SK-N-SH treated with all-trans-retinoic acid at 6 μM for 48 hours (cell line): ENCODE results near the gene EPN1.
A peak's percentile ranks its signal among the peaks of the same experiment; 100 is the strongest.

Experiments
- ATAC-seq: fragments of 200-7000 bp; cut with Tn5 transposase; 3 replicates; pipeline ENCODE4 v1.9.1; 2020; ENCODE audit warnings: mild to moderate bottlenecking, moderate library complexity
- ARNTL ChIP-seq: fragments of 450-650 bp; formaldehyde crosslinking; IDR thresholded peaks from 2 replicates; pipeline ENCODE4 v1.5.0; 2020; ENCODE audit warnings: low read depth, mild to moderate bottlenecking, moderate library complexity, borderline replicate concordance
- BACH2 ChIP-seq: fragments of 250-450 bp; sonication (Bioruptor Pico); IDR thresholded peaks from 2 replicates; pipeline ENCODE4 v1.9.0; 2021; ENCODE audit warnings: mild to moderate bottlenecking, borderline replicate concordance
- CREB5 ChIP-seq: fragments of 250-450 bp; sonication (Bioruptor Pico); IDR thresholded peaks from 2 replicates; pipeline ENCODE4 v1.5.1; 2020; ENCODE audit warnings: low read depth, mild to moderate bottlenecking, moderate library complexity
- CSRNP3 ChIP-seq: fragments of 250-450 bp; sonication (Bioruptor Pico); IDR thresholded peaks from 2 replicates; pipeline ENCODE4 v1.5.1; 2021; ENCODE audit warnings: mild to moderate bottlenecking, moderate library complexity
- ESRRG ChIP-seq: fragments of 250-450 bp; sonication (Bioruptor Pico); IDR thresholded peaks from 2 replicates; pipeline ENCODE4 v1.6.1; 2021; ENCODE audit warnings: mild to moderate bottlenecking
- GLIS3 ChIP-seq: fragments of 250-450 bp; sonication (Bioruptor Pico); IDR thresholded peaks from 2 replicates; pipeline ENCODE4 v1.5.0; 2020; ENCODE audit warnings: mild to moderate bottlenecking, moderate library complexity
- OSR1 ChIP-seq: fragments of 250-450 bp; sonication (Bioruptor Pico); IDR thresholded peaks from 2 replicates; pipeline ENCODE4 v1.8.0; 2022; ENCODE audit warnings: moderate library complexity, mild to moderate bottlenecking, inconsistent platforms
- PATZ1 ChIP-seq: fragments of 250-450 bp; sonication (Bioruptor Pico); IDR thresholded peaks from 2 replicates; pipeline ENCODE4 v1.8.0; 2020; ENCODE audit warnings: mild to moderate bottlenecking, moderate library complexity, borderline replicate concordance
- POU6F1 ChIP-seq: fragments of 250-450 bp; sonication (Bioruptor Pico); IDR thresholded peaks from 2 replicates; pipeline ENCODE4 v1.8.0; 2021; ENCODE audit warnings: low read depth, mild to moderate bottlenecking, moderate library complexity, borderline replicate concordance
- PPARA ChIP-seq: fragments of 250-450 bp; sonication (Bioruptor Pico); IDR thresholded peaks from 2 replicates; pipeline ENCODE4 v1.5.0; 2020; ENCODE audit warnings: mild to moderate bottlenecking, borderline replicate concordance
- RARB ChIP-seq: fragments of 250-450 bp; sonication (Bioruptor Pico); IDR thresholded peaks from 2 replicates; pipeline ENCODE4 v1.8.0; 2021; ENCODE audit warnings: mild to moderate bottlenecking, moderate library complexity
- SNAI2 ChIP-seq: fragments of 250-450 bp; sonication (Bioruptor Pico); IDR thresholded peaks from 2 replicates; pipeline ENCODE4 v1.5.0; 2020; ENCODE audit warnings: mild to moderate bottlenecking, moderate library complexity
- TCF4 ChIP-seq: fragments of 250-450 bp; sonication (Bioruptor Pico); IDR thresholded peaks from 2 replicates; pipeline ENCODE4 v1.8.0; 2021; ENCODE audit warnings: mild to moderate bottlenecking, moderate library complexity, borderline replicate concordance
- TOX ChIP-seq: fragments of 250-450 bp; sonication (Bioruptor Pico); IDR thresholded peaks from 2 replicates; pipeline ENCODE4 v1.8.0; 2021; ENCODE audit warnings: mild to moderate bottlenecking, moderate library complexity, borderline replicate concordance
- TSHZ2 ChIP-seq: fragments of 250-450 bp; sonication (Bioruptor Pico); IDR thresholded peaks from 2 replicates; pipeline ENCODE4 v1.5.0; 2020; ENCODE audit warnings: mild to moderate bottlenecking, moderate library complexity
- ZFP3 ChIP-seq: fragments of 250-450 bp; sonication (Bioruptor Pico); IDR thresholded peaks from 2 replicates; pipeline ENCODE4 v1.5.0; 2020; ENCODE audit warnings: mild to moderate bottlenecking, moderate library complexity
- ZFP30 ChIP-seq: fragments of 450-650 bp; formaldehyde crosslinking; IDR thresholded peaks from 2 replicates; pipeline ENCODE4 v1.5.0; 2022; ENCODE audit warnings: mild to moderate bottlenecking, moderate library complexity
- ZNF565 ChIP-seq: fragments of 450-650 bp; formaldehyde crosslinking; conservative IDR thresholded peaks from 2 replicates; pipeline ENCODE4 v1.5.0; 2020; ENCODE audit warnings: low read depth, mild to moderate bottlenecking, moderate library complexity

The EPN1 gene

GRCh38 chr19:55643003-55643886, 31.8 kb upstream of the EPN1 start, which contains the start of gene ZNF581 (continued):
- TF ChIP-seq BACH2 (CRISPR knock-in tag) (no peak), PPARA (CRISPR knock-in tag) (no peak), ZFP3 (CRISPR knock-in tag) (no peak), SNAI2 (CRISPR knock-in tag) (no peak), TOX (CRISPR knock-in tag) (no peak), PATZ1 (no peak), POU6F1 (no peak), ZFP30 (CRISPR knock-in tag) (no peak), ESRRG (CRISPR knock-in tag) (no peak), GLIS3 (CRISPR knock-in tag) (peak; percentile 81; the same call in 1 of the 2 replicates), ZNF565 (CRISPR knock-in tag) (no peak), OSR1 (CRISPR knock-in tag) (no peak), TCF4 (CRISPR knock-in tag) (no peak), RARB (no peak)

- ATAC-seq = no peak
These were observed 31.2 kb upstream of the EPN1 start for GRCh38 chr19:55643887-55644176.

GRCh38 chr19:55644191-55644833, 30.7 kb upstream of the EPN1 start:
- no peak for ATAC-seq
- TF ChIP-seq TOX (CRISPR knock-in tag) = no peak
- TF ChIP-seq CSRNP3 (CRISPR knock-in tag) = no peak
- no peak for TF ChIP-seq TSHZ2 (CRISPR knock-in tag)
- no peak for TF ChIP-seq GLIS3 (CRISPR knock-in tag)
- TF ChIP-seq BACH2 (CRISPR knock-in tag) = no peak
- TF ChIP-seq CREB5 (CRISPR knock-in tag) = no peak
- no peak for TF ChIP-seq OSR1 (CRISPR knock-in tag)
- TF ChIP-seq PPARA (CRISPR knock-in tag) = no peak
- no peak for TF ChIP-seq ZNF565 (CRISPR knock-in tag)
- no peak for TF ChIP-seq ARNTL (CRISPR knock-in tag)

More at GRCh38 chr19:55643887-55644176, 31.2 kb upstream of the EPN1 start:
- TF ChIP-seq CSRNP3 (CRISPR knock-in tag) (no peak), ZFP30 (CRISPR knock-in tag) (no peak), TOX (CRISPR knock-in tag) (no peak), BACH2 (CRISPR knock-in tag) (no peak), RARB (0 out of 2 replicates have a peak, but pooled peaks have one; percentile 34), CREB5 (CRISPR knock-in tag) (no peak), TCF4 (CRISPR knock-in tag) (no peak)
- TF ChIP-seq, all 23 proteins: peak for 1
